GM23248 (cell line): Measurements from ENCODE around the gene SHROOM4. TPM values are rescaled to one million over a fixed set of nuclear protein-coding genes. Genes with fewer than 3 reads are reported as not detected.

Experiments used
- DNase-seq: peaks from one replicate; pipeline ENCODE4 v3.0.0-alpha.2; 2015
- H2AFZ ChIP-seq: fragments of 200-600 bp; sonication (generic); 2 replicates; pipeline ENCODE4 v1.6.1; 2016; ENCODE audit warnings: antibody characterized with exemption
- H3F3A ChIP-seq: fragments of 200-600 bp; sonication (generic); 2 replicates; pipeline ENCODE4 v1.6.1; 2016; ENCODE audit warnings: mild to moderate bottlenecking, antibody characterized with exemption, mixed run types; ENCODE audit not compliant: insufficient read depth
- H3K27ac ChIP-seq: fragments of 200-600 bp; sonication (generic); 2 replicates; pipeline ENCODE4 v1.5.1; 2016; ENCODE audit warnings: mild to moderate bottlenecking
- H3K27me3 ChIP-seq: fragments of 200-600 bp; sonication (generic); replicated peaks from 2 replicates; pipeline ENCODE4 v1.6.1; 2016; ENCODE audit warnings: mild to moderate bottlenecking; ENCODE audit not compliant: insufficient read depth
- H3K36me3 ChIP-seq: fragments of 200-600 bp; sonication (generic); 2 replicates; pipeline ENCODE4 v1.6.1; 2016; ENCODE audit warnings: low read depth, mild to moderate bottlenecking
- H3K4me1 ChIP-seq: fragments of 200-600 bp; sonication (generic); 2 replicates; pipeline ENCODE4 v1.6.1; 2016; ENCODE audit warnings: mild to moderate bottlenecking; ENCODE audit not compliant: insufficient read depth
- H3K4me2 ChIP-seq: fragments of 200-600 bp; sonication (generic); one replicate; pipeline ENCODE4 v1.6.1; 2016; ENCODE audit warnings: mild to moderate bottlenecking; ENCODE audit not compliant: unreplicated experiment
- H3K4me3 ChIP-seq: fragments of 200-600 bp; sonication (generic); 2 replicates; pipeline ENCODE4 v1.5.1; 2016; ENCODE audit warnings: mild to moderate bottlenecking
- H3K79me2 ChIP-seq: fragments of 200-600 bp; sonication (generic); 2 replicates; pipeline ENCODE4 v1.6.1; 2016; ENCODE audit warnings: mild to moderate bottlenecking; ENCODE audit not compliant: insufficient read depth
- H3K9ac ChIP-seq: fragments of 200-600 bp; sonication (generic); 2 replicates; pipeline ENCODE4 v1.6.1; 2016; ENCODE audit warnings: mild to moderate bottlenecking
- H3K9me2 ChIP-seq: fragments of 200-600 bp; sonication (generic); 2 replicates; pipeline ENCODE4 v1.6.1; 2016; ENCODE audit warnings: mixed run types, mild to moderate bottlenecking, moderate library complexity; ENCODE audit not compliant: insufficient read depth
- H3K9me3 ChIP-seq: fragments of 200-600 bp; sonication (generic); one replicate; pipeline ENCODE4 v1.6.1; 2017; ENCODE audit warnings: low read depth
- H4K20me1 ChIP-seq: fragments of 200-600 bp; sonication (generic); 2 replicates; pipeline ENCODE4 v1.6.0; 2016; ENCODE audit not compliant: insufficient read depth
- EZH2 ChIP-seq: fragments of 200-600 bp; sonication (generic); IDR thresholded peaks from 2 replicates; pipeline ENCODE4 v1.6.1; 2018; ENCODE audit warnings: antibody characterized with exemption, mild to moderate bottlenecking; ENCODE audit not compliant: insufficient read depth, poor library complexity, severe bottlenecking
- EZH2phosphoT487 ChIP-seq: fragments of 200-600 bp; sonication (generic); IDR thresholded peaks from 2 replicates; pipeline ENCODE4 v1.6.1; 2018; ENCODE audit warnings: antibody characterized with exemption, moderate library complexity, mild to moderate bottlenecking, low read depth; ENCODE audit not compliant: insufficient read depth
- WGBS, 2 experiments: methylation state at CpG; one replicate each; pipeline ENCODE4 v1.1.6; 2015 to 2017; ENCODE audit warnings: low lambda C conversion rate in 2 of 2, low coverage in 1 of 2; ENCODE audit errors: missing lambda C conversion rate in 2 of 2; 5-methylcytosine and 5-hydroxymethylcytosine counted together
- in situ Hi-C: fragments of 300-500 bp; cut with MboI; formaldehyde crosslinking; loops from 2 replicates; pipeline ENCODE4 v1.15.0; 2020
- polyA plus RNA-seq: library from polyadenylated mRNA; unstranded; fragments of >200 nt; fragmentation: Nextera tagmentation; extraction: Ambion mirVana; gene quantifications from 2 replicates; pipeline ENCODE4 v1.2.1, GENCODE V29; 2016
- total RNA-seq: library from RNA; depleted of rRNA; stranded (reverse); fragments of >200 nt; shearing (Covaris generic); gene quantifications from 2 replicates; pipeline ENCODE4 v1.2.3, GENCODE V29; 2014

The SHROOM4 gene
- total and polyA plus RNA-seq, 2 experiments from 2014 or later, result 0.55 to 1.7 TPM

DNA sequence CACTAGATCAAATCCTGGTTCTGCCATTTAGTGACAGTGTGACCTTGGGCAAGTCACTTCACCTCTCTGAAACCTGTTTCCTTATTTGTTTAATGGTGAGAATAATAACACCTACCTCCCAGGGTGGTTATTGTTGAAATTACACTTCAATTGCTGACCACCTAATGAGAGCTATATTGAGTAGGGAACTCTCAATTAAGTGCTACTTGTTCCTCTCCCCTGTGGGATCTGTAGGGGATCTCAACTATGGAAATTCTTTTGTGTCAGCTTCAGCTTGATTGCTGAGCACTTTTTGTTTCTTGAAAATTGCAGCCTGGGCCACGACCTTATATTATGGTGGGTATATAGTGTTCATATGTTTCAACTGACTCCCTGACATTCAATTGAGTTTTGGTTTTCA lies 102.1 kb downstream of the SHROOM4 start:
- in situ Hi-C loops, result no loop called here
- TF ChIP-seq EZH2phosphoT487 (no peak), EZH2 (no peak)
- Histone ChIP-seq H3K9ac (no peak overlapping the region), H3K27ac (no peak overlapping the region), H4K20me1 (no peaks in the 10 kb centered on the region), H2AFZ (no peak overlapping the region), H3K36me3 (no peaks in the 10 kb centered on the region), H3K9me3 (no peaks in the 10 kb centered on the region), H3K4me1 (no peaks in the 10 kb centered on the region), H3K4me2 (no peak overlapping the region), H3F3A (no peaks in the 10 kb centered on the region), H3K27me3 (no peaks in the 10 kb centered on the region), H3K79me2 (no peaks in the 10 kb centered on the region), H3K4me3 (no peak overlapping the region), H3K9me2 (no peaks in the 10 kb centered on the region)
- 18 to 57% methylated on average over 1 of the region's 1 CpG for WGBS, 2 experiments
- DNase-seq, result no peak

DNA sequence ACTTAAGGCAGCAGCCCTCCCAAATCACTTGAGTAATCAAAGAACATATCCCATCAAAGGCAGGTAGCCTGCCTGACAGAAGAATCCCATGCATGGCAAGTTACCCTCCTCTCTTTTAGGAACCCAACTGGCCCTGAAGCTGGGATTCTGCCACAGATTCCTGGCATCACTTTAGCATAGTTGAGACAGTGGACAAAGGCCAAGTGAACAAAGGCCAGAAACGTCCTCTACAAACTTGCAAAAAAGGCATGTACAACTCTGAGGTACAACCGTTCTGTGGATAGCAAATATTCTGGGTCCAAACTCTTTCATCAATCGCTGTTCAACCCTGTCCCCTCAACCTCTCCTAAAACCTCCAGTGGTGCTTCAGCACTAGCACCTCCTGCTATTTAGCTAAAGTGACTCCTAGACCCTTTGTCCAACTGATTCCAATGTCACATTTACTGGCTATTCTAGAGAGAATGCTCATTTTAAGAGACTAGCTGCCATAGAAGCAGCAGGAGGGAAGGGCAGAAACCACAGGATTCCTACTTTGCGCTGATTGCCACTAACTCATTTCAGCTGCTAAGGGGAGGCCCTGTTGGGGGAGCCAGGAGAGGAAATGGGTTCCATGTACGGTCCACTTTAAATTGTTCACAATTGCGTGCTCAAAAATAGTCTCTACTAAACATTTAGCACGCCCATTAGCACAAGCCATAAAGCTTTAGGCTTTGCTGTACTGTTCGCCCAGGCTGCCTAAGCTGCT lies 105.9 kb downstream of the SHROOM4 start:
- Histone ChIP-seq H3K9me3 (no peaks in the 10 kb centered on the region), H3K27ac (no peak overlapping the region), H3K36me3 (no peaks in the 10 kb centered on the region), H3K79me2 (no peaks in the 10 kb centered on the region), H3K9ac (no peak overlapping the region), H3K4me1 (peaks cover 11% of the 10 kb centered on the region; the same call in 1 of the 2 replicates), H3F3A (peaks cover 15% of the 10 kb centered on the region), H3K27me3 (no peaks in the 10 kb centered on the region), H2AFZ (no peak overlapping the region), H3K9me2 (no peaks in the 10 kb centered on the region), H3K4me2 (no peak overlapping the region), H3K4me3 (no peak overlapping the region), H4K20me1 (no peaks in the 10 kb centered on the region)
- TF ChIP-seq EZH2, result no peak
- TF ChIP-seq EZH2phosphoT487, result no peak
- in situ Hi-C loops, result no loop called here
- WGBS, 2 experiments, result 76 to 87% methylated on average over 7 to 8 of the region's 8 CpGs
- no peak for DNase-seq

DNA sequence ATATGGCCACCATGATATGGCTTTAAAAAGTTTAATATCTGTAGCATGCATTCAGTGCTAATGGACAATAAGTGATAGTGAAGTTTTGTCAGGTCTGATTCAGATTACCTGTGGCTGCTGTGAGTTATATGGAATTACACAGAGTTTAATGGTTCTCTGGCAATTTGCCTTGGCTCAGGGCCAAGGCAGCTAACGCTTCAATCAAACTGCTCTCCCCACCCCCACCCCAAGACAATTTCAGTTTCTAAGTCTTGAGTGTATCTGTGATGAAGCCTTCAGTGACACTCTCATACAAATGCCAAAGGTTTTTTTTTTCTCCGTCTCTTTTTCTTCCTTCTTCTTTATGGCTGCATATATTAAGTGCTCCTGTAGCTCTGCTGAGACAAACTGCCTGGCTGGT lies 106.6 kb downstream of the SHROOM4 start:
- Histone ChIP-seq H3K36me3 (no peaks in the 10 kb centered on the region), H3K27ac (no peak overlapping the region), H3K4me1 (peaks cover 11% of the 10 kb centered on the region; the same call in 1 of the 2 replicates), H3K9me3 (no peaks in the 10 kb centered on the region), H2AFZ (no peak overlapping the region), H3K4me2 (no peak overlapping the region), H3K9me2 (no peaks in the 10 kb centered on the region), H3K27me3 (no peaks in the 10 kb centered on the region), H3K79me2 (no peaks in the 10 kb centered on the region), H3K9ac (no peak overlapping the region), H3F3A (peaks cover 15% of the 10 kb centered on the region), H4K20me1 (no peaks in the 10 kb centered on the region), H3K4me3 (no peak overlapping the region)
- 50 to 51% methylated on average over 2 of the region's 2 CpGs for WGBS, 2 experiments
- in situ Hi-C loops, result no loop called here
- DNase-seq, result no peak
- no peak for TF ChIP-seq EZH2
- TF ChIP-seq EZH2phosphoT487, result no peak

DNA sequence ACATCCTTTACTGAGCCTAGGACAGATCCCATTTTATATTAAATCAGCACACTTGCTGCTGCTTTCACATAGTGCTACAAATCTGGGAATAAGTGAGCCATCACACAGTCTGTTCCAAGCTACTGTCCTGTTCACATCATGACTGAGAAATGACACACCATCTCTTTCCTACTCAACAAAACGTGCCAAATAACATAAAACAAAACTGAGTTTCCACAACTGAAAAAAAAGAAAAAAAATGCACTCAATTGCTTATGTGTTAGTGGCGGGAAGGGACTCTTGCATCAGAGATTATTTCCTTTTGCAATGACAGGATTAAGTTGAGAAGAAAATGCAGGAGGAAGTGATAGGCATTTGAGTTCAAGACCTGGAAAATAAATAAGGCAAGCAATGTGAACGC lies 109.0 kb downstream of the SHROOM4 start:
- no peaks in the 10 kb centered on the region for H3K27me3 ChIP-seq
- H3F3A ChIP-seq, result peaks cover 15% of the 10 kb centered on the region
- TF ChIP-seq EZH2phosphoT487, result no peak
- TF ChIP-seq EZH2, result no peak
- peak overlapping the region; percentile 28 for H3K4me2 ChIP-seq
- no peaks in the 10 kb centered on the region for H3K79me2 ChIP-seq
- 38 to 48% methylated on average over 3 of the region's 3 CpGs for WGBS, 2 experiments
- H3K9ac ChIP-seq, result no peak overlapping the region
- peak; percentile 58 for DNase-seq
- no peaks in the 10 kb centered on the region for H3K9me3 ChIP-seq
- peaks cover 11% of the 10 kb centered on the region; the same call in 1 of the 2 replicates for H3K4me1 ChIP-seq
- in situ Hi-C loops, result no loop called here
- H3K4me3 ChIP-seq, result no peak overlapping the region
- peak overlapping the region; percentile 33 for H3K27ac ChIP-seq
- H2AFZ ChIP-seq, result no peak overlapping the region
- no peaks in the 10 kb centered on the region for H4K20me1 ChIP-seq
- H3K9me2 ChIP-seq, result no peaks in the 10 kb centered on the region
- no peaks in the 10 kb centered on the region for H3K36me3 ChIP-seq
